Common myeloid progenitor, CD34-positive (primary cell): ENCODE results near the gene HNRNPUL2.
"Not testable (repeated sequence)": the region's sequence is repeated elsewhere in the genome, so short reads cannot be mapped to it uniquely, and the experiment has no call there.

ENCODE experiments used
- CTCF ChIA-PET: fragments of 350-600 bp; sonication (Branson Sonifier 250); formaldehyde crosslinking; loops from one replicate; lab custom pipeline; 2021; ENCODE audit warnings: antibody characterized with exemption; lab: Charles Lee
- POLR2A ChIA-PET: fragments of 350-600 bp; sonication (Branson Sonifier 250); formaldehyde crosslinking; loops from one replicate; lab custom pipeline; 2021; ENCODE audit warnings: antibody characterized with exemption; lab: Charles Lee
- DNase-seq, 3 donors: peaks; one replicate each; pipeline versions ENCODE4 v3.0.0 to v3.0.0-alpha.2; 2013
- H3K27ac ChIP-seq, 2 experiments: 1 replicate in 1 of 2; 2 replicates in 1 of 2; pipeline ENCODE4 v1.7.0; 2013; ENCODE audit warnings: inconsistent platforms in 2 of 2, low read length in 2 of 2, mild to moderate bottlenecking in 2 of 2, low read depth in 1 of 2, moderate library complexity in 1 of 2; ENCODE audit not compliant: severe bottlenecking in 2 of 2, insufficient read depth in 1 of 2, poor library complexity in 1 of 2
- H3K27me3 ChIP-seq, 5 experiments: replicated peaks in 2 of 5; 1 replicate in 3 of 5; 2 replicates in 2 of 5; pipeline versions ENCODE4 v1.6.1 to v1.7.0; 2013; ENCODE audit warnings: low read length in 4 of 5, mild to moderate bottlenecking in 2 of 5, moderate library complexity in 2 of 5, inconsistent platforms in 1 of 5; ENCODE audit not compliant: insufficient read depth in 5 of 5, control insufficient read depth in 4 of 5
- H3K36me3 ChIP-seq, 4 experiments: 1 replicate in 2 of 4; 2 replicates in 2 of 4; pipeline versions ENCODE4 v1.6.1 to v1.7.0; 2013; ENCODE audit warnings: low read length in 3 of 4, control low read depth in 1 of 4, mild to moderate bottlenecking in 1 of 4; ENCODE audit not compliant: control insufficient read depth in 4 of 4, insufficient read depth in 4 of 4
- H3K4me1 ChIP-seq, 4 experiments: 1 replicate in 3 of 4; 2 replicates in 1 of 4; pipeline versions ENCODE4 v1.6.1 to v1.7.1; 2013; ENCODE audit warnings: low read length in 3 of 4, mild to moderate bottlenecking in 3 of 4, control low read depth in 1 of 4, inconsistent platforms in 1 of 4, moderate library complexity in 1 of 4; ENCODE audit not compliant: control insufficient read depth in 4 of 4, insufficient read depth in 4 of 4; ENCODE audit errors: control extremely low read depth in 1 of 4
- H3K4me3 ChIP-seq, 7 experiments: 1 replicate in 4 of 7; 2 replicates in 3 of 7; pipeline versions ENCODE4 v1.5.1 to v1.7.0; 2013; ENCODE audit warnings: mild to moderate bottlenecking in 7 of 7, low read length in 6 of 7, moderate library complexity in 6 of 7, inconsistent platforms in 2 of 7, low read depth in 2 of 7, control low read depth in 1 of 7; ENCODE audit not compliant: insufficient read depth in 4 of 7, control insufficient read depth in 1 of 7; ENCODE audit errors: extremely low read depth in 1 of 7
- H3K9me3 ChIP-seq, 5 experiments: 1 replicate in 4 of 5; 2 replicates in 1 of 5; pipeline versions ENCODE4 v1.6.1 to v1.7.1; 2013; ENCODE audit warnings: low read length in 4 of 5, mild to moderate bottlenecking in 2 of 5, inconsistent platforms in 1 of 5, low read depth in 1 of 5, moderate library complexity in 1 of 5; ENCODE audit not compliant: control insufficient read depth in 4 of 5, insufficient read depth in 2 of 5; ENCODE audit errors: control extremely low read depth in 1 of 5
- WGBS: methylation state at CpG from one replicate; pipeline ENCODE4 v1.1.5; 2013; ENCODE audit not compliant: insufficient coverage; 5-methylcytosine and 5-hydroxymethylcytosine counted together

Gene HNRNPUL2

DNA sequence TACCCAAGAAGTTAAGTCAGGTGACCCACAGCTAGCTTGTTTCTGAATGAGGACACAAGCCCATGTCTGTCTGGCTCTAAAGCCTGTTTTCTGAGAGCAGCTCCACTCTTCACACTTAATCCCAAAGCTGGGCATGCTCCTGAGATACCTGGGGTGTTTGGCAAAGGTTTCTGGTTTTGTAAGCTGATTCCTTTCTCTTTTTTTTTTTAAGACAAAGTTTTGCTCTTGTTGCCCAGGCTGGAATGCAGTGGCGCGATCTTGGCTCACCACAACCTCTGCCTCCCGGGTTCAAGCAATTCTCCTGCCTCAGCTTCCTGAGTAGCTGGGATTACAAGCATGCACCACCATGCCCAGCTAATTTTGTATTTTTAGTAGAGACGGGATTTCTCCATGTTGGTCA lies 33.6 kb downstream of the HNRNPUL2 start:
- H3K27ac ChIP-seq, DNase-seq, H3K4me1 ChIP-seq, H3K27me3 ChIP-seq, POLR2A ChIA-PET, H3K9me3 ChIP-seq, H3K4me3 ChIP-seq: not testable (repeated sequence)
- WGBS: no CpG with 5 or more reads among the region's 4 CpGs
- peaks cover 3 to 46% (median 30%) of the 10 kb centered on the region in 4 experiments for H3K36me3 ChIP-seq
- CTCF ChIA-PET: interaction anchor here (0.7 to 8.7 kb wide), 17 partner anchors 8 to 493 kb away, joined by 3 to 98 read pairs (median 9); partner anchors contain the start of genes BSCL2, GNG3, TUT1 and UQCC3

DNA sequence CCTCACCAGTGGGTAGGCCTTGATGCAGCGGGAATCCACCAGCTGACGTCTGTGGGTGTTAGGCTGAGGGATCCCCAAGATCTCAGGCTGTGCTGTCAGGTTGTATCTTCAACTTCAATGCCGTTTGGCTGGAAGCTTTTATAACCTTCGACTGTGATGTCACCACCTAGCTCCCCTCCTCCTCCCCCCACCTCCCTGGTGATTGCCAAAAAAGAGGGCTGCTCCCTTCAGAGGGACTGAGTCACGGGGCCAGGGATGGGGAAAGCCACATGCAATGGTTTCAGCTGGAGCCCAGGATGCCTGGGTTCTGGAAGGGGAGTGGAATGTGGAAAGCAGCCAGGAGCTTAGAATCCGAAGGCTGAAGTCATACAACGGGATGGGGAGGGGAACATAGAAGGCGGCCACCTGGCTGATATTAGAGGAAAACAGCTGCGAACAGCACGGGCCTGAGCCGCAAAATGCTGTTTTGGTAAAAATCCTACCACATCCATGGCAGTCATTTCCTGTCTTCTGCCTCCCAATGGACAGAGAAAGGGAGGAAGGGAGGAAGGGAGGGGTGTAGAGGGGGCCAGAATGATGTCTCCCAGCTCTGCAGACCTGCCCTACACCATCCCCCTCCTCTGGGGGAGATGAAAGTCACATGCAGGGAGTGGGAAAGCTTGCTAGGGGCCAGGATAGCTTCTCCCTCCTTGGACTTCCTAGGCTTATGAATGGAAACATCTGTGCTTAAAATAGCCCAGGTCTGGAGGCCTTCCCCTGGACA lies 37.7 kb downstream of the HNRNPUL2 start, which contains the start of gene LRRN4CL:
Gene LRRN4CL (minus strand): TSS at position 110 of the 763 bp plus-strand sequence. CDS start 1,022 bp downstream, outside the sequence.
- H3K9me3 ChIP-seq: no peaks in the 10 kb centered on the region
- H3K4me3 ChIP-seq: no peak within 1 kb of the TSS
- H3K27me3 ChIP-seq: peaks cover 0 to 20% (median 2%) of the 10 kb centered on the region in 5 experiments
- H3K36me3 ChIP-seq: peaks cover 3 to 43% (median 27%) of the 10 kb centered on the region in 4 experiments
- H3K27ac ChIP-seq: no peak within 1 kb of the TSS
- ChIA-PET POLR2A (interaction anchor here (0.7 to 1.0 kb wide), 2 partner anchors 118 to 122 kb away, joined by 3 to 8 read pairs; no protein-coding TSS in a partner anchor), CTCF (interaction anchor here (1.0 to 8.7 kb wide), 5 partner anchors 9 to 114 kb away, joined by 3 to 98 read pairs (median 5); partner anchors contain the start of gene EML3)
- H3K4me1 ChIP-seq: peaks cover 0 to 12% (median 5%) of the 10 kb centered on the region in 4 experiments
- WGBS: 88% methylated on average over 7 of the region's 11 CpGs
- DNase-seq: no peak

DNA sequence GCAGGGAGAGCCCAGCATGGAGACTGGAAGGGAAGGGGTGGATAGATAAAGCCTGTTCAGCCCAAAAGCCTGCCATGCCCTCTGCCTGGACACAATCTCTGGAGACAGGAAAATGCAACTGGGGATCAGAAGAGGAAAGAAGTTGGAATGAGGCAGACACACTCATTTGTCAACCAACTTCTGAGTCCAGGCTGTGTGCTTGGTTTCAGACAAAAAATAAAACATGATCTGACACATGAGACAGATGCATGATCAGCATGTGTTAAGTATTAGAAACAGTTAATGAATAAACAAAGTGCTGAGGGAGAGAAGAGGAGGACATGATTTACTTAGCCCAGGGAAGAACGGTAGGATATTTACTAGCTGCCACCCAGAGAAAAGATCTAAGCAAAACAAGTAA lies 38.8 kb downstream of the HNRNPUL2 start:
- Histone ChIP-seq H3K27me3 (peaks cover 0 to 20% (median 2%) of the 10 kb centered on the region in 5 experiments), H3K4me3 (peak overlapping the region in 1 of 7 experiments; percentile 53), H3K27ac (no peak overlapping the region), H3K9me3 (no peaks in the 10 kb centered on the region), H3K4me1 (peaks cover 0 to 12% (median 5%) of the 10 kb centered on the region in 4 experiments), H3K36me3 (peaks cover 3 to 37% (median 25%) of the 10 kb centered on the region in 4 experiments)
- 100% methylated on average over 1 of the region's 1 CpG for WGBS
- ChIA-PET CTCF (interaction anchor here (1.3 to 8.7 kb wide), 2 partner anchors 8 to 13 kb away, joined by 4 to 98 read pairs; no protein-coding TSS in a partner anchor), POLR2A (interaction anchor here (0.7 kb wide), 1 partner anchor 123 kb away, joined by 3 read pairs; no protein-coding TSS in a partner anchor)
- DNase-seq: no peak

DNA sequence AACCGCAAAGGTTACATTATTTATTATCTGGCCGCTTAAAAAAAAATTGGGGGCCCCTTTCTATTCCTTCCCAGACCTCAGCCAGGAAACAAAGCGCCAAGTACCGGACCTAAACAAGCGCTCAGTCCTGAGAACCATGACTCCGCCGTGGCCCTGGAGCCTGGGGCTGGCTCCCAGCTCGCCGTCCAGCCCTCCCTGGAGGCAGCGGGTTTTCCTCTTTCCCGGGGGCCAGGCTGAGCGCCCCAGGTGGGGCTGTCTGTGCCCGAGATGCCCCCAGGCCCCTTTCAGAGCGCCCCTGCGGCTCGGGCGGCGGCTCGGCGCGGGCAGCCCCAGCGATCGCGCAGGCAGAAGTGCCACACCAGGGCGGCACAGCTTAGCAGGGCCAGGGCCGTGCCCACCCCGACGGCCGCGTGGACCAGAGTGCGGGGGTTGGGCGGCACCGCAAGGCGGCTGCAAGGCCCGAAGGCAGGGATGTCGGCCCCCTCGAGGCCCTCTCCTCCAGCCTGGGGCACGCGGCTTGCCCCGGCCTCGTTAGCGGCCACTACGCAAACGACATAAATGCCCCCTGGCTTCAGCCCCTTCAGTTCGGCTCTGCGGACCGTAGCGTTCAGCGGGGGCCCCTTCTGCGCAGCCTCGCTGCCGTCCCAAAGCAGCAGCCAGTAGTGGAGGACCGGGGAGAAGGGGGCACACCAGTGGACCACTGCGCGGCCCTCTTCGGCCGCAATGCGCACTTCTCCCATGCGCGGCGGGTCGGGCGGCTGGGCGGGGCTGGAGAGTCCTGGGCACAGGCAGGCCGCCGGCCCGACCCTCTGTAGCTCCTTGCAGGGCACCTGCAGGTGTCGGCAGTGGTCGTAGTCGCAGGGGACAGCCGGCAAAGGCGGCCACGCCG lies 39.5 kb downstream of the HNRNPUL2 start:
- Histone ChIP-seq H3K9me3 (no peaks in the 10 kb centered on the region), H3K4me3 (peak overlapping the region in 3 of 7 experiments; percentile 19 to 60 (median 53)), H3K4me1 (peaks cover 0 to 12% (median 5%) of the 10 kb centered on the region in 4 experiments), H3K27me3 (peaks cover 0 to 20% (median 2%) of the 10 kb centered on the region in 5 experiments), H3K27ac (no peak overlapping the region), H3K36me3 (peaks cover 3 to 31% (median 20%) of the 10 kb centered on the region in 4 experiments)
- CTCF ChIA-PET: interaction anchor here (0.9 to 1.3 kb wide), 5 partner anchors 13 to 76 kb away, joined by 3 to 4 read pairs (median 3); partner anchors contain the start of gene ZBTB3
- DNase-seq: peak in 1 of 3 donors; percentile 27
- WGBS: 40% methylated on average over 66 of the region's 74 CpGs
- POLR2A ChIA-PET: interaction anchor here (0.6 to 1.1 kb wide), 2 partner anchors 16 to 261 kb away, joined by 3 to 5 read pairs; partner anchors contain the start of genes LBHD1 and UQCC3

DNA sequence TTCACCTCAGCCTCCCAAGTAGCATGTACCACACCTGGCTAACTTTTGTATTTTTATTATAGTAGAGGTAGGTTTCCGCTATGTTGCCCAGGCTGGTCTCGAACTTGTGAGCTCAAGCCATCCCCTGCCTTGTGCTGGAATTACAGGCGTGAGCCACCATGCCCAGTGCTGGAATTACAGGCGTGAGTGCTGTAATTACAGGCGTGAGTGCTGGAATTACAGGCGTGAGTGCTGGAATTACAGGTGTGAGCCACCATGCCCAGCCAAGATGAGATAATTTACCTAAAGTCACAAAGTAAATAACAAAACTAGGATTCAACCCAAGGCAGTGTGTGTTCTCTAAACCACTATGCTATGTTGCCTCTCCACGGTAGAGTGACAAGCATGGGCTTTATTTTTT lies 44.7 kb downstream of the HNRNPUL2 start:
- 94% methylated on average over 6 of the region's 7 CpGs for WGBS
- DNase-seq: no peak
- peaks cover 0 to 7% (median 3%) of the 10 kb centered on the region in 4 experiments for H3K36me3 ChIP-seq
- POLR2A ChIA-PET: interaction anchor here (0.6 kb wide), 1 partner anchor 10 kb away, joined by 3 read pairs; the partner anchor contains the start of gene LBHD1
- CTCF ChIA-PET: interaction anchor here (2.9 to 3.3 kb wide), 2 partner anchors 10 to 41 kb away, joined by 9 to 98 read pairs; partner anchors contain the start of gene LRRN4CL
- peaks cover 2 to 28% (median 16%) of the 10 kb centered on the region in 4 experiments for H3K4me1 ChIP-seq
- H3K27ac ChIP-seq: no peak overlapping the region
- H3K4me3 ChIP-seq: no peak overlapping the region
- H3K27me3 ChIP-seq: peaks cover 0 to 8% (median 0%) of the 10 kb centered on the region in 5 experiments
- H3K9me3 ChIP-seq: no peaks in the 10 kb centered on the region

DNA sequence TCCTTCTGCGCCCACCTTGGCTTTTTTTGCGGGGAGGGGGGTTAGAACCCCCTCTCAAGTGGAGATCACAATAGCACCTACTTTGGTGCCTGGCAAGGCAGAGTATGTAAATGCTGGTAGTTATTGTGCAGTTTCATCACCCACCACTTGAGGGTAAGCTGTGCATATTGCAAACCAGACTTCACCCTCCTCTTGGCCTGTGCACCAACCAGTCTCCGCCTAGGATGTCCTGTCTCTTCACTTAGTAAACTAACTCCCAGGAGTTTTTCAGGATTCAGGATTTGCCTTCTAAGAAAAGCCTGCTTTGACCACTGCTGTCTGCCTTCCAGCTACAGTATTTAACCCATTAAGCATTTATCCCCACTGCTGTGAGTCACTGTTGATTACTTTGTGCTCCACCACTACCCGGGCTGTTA lies 46.4 kb downstream of the HNRNPUL2 start:
- Histone ChIP-seq H3K36me3 (peaks cover 2 to 20% (median 18%) of the 10 kb centered on the region in 4 experiments), H3K27ac (peak overlapping the region in 1 of 2 experiments; percentile 34), H3K9me3 (no peaks in the 10 kb centered on the region), H3K27me3 (no peaks in the 10 kb centered on the region), H3K4me3 (peak overlapping the region in 1 of 7 experiments; percentile 23), H3K4me1 (peaks cover 2 to 26% (median 16%) of the 10 kb centered on the region in 4 experiments)
- CTCF ChIA-PET: interaction anchor here (0.7 to 3.3 kb wide), 25 partner anchors 9 to 256 kb away, joined by 3 to 98 read pairs (median 4); partner anchors contain the start of genes BSCL2, C11orf98, CSKMT and EML3
- peak; percentile 65 to 81 (median 80) for DNase-seq
- 34% methylated on average over 3 of the region's 4 CpGs for WGBS
- POLR2A ChIA-PET: interaction anchor here (1.3 to 2.0 kb wide), 4 partner anchors 9 to 89 kb away, joined by 4 to 8 read pairs (median 6); partner anchors contain the start of genes GANAB, LBHD1, TUT1 and UQCC3
